K562 (cell line): ENCODE data around the gene CHST10. TPM values are rescaled to one million over a fixed set of nuclear protein-coding genes. Genes with fewer than 3 reads are reported as not detected.

ENCODE experiments used
- ATAC-seq: fragments of 200-7000 bp; cut with Tn5 transposase; 3 replicates; pipeline ENCODE4 v1.9.1; 2020; ENCODE audit warnings: moderate library complexity
- BruUV-seq: library from RNA; stranded (reverse); fragments of 400-500 nt; replicated peaks from 2 replicates; lab custom pipeline; 2021; lab: Mats Ljungman, UMichigan
- CTCF ChIA-PET: fragments of 300-600 bp; formaldehyde crosslinking; extraction: SDS; loops from one replicate; lab custom pipeline; 2021; ENCODE audit warnings: low intra/inter-chr PET ratio; lab: Yijun Ruan, JAX
- POLR2A ChIA-PET: fragments of 300-600, 350-650 bp; sonication (Branson Sonifier 250); formaldehyde crosslinking; extraction: SDS; loops from one replicate; lab custom pipeline; 2021; ENCODE audit warnings: antibody characterized with exemption, inconsistent platforms; lab: Yijun Ruan, JAX
- DNase-seq, 4 experiments: peaks; one replicate each; pipeline versions ENCODE4 v3.0.0 to v3.0.0-alpha.2; 2011 to 2018; ENCODE audit warnings: low spot score in 3 of 4, mixed read lengths in 3 of 4; ENCODE audit errors: extremely low read depth in 1 of 4
- FAIRE-seq: peaks from 2 replicates; lab custom pipeline; 2011; peaks lifted over from hg19 to GRCh38; lab: Jason Lieb, UNC
- H2AFZ ChIP-seq: 2 replicates; pipeline ENCODE4 v1.6.0; 2011; ENCODE audit warnings: low read depth, low read length, control low read depth, inconsistent platforms
- H3K27ac ChIP-seq: fragments of 200-600 bp; 3 replicates; pipeline ENCODE4 v1.8.0; 2011; ENCODE audit warnings: low read depth, mild to moderate bottlenecking, control low read depth, inconsistent platforms, low read length, moderate library complexity, mixed read lengths; ENCODE audit errors: extremely low read depth
- H3K27me3 ChIP-seq, 2 experiments: fragments of 300-600 bp in 1 of 2; 2 replicates in 1 of 2; 3 replicates in 1 of 2; pipeline versions ENCODE4 v1.6.0 to v1.8.0; 2011; ENCODE audit warnings: inconsistent platforms in 2 of 2, low read length in 2 of 2, mild to moderate bottlenecking in 1 of 2, mixed read lengths in 1 of 2, moderate library complexity in 1 of 2; ENCODE audit not compliant: control insufficient read depth in 2 of 2, insufficient read depth in 2 of 2
- H3K36me3 ChIP-seq: fragments of 300-600 bp; 3 replicates; pipeline ENCODE4 v1.8.0; 2011; ENCODE audit warnings: mild to moderate bottlenecking, low read length, inconsistent platforms; ENCODE audit not compliant: control insufficient read depth, insufficient read depth
- H3K4me1 ChIP-seq, 2 experiments: fragments of 200-600 bp in 1 of 2; replicated peaks in 1 of 2; 2 replicates in 1 of 2; 3 replicates in 1 of 2; pipeline versions ENCODE4 v1.5.1 to v1.8.0; 2011; ENCODE audit warnings: inconsistent platforms in 2 of 2, low read length in 2 of 2, mild to moderate bottlenecking in 1 of 2, mixed read lengths in 1 of 2, moderate library complexity in 1 of 2; ENCODE audit not compliant: control insufficient read depth in 2 of 2, insufficient read depth in 2 of 2
- H3K4me2 ChIP-seq: 2 replicates; pipeline ENCODE4 v1.6.1; 2011; ENCODE audit warnings: low read length, control low read depth, inconsistent platforms, mixed read lengths; ENCODE audit not compliant: insufficient read depth
- H3K4me3 ChIP-seq: fragments of 200-600 bp; sonication (generic), shearing (Covaris generic); 2 replicates; pipeline ENCODE4 v1.5.1; 2016; ENCODE audit warnings: control low read depth, inconsistent platforms
- H3K79me2 ChIP-seq: fragments of 200-600 bp; 3 replicates; pipeline ENCODE4 v1.8.0; 2011; ENCODE audit warnings: low read length, inconsistent platforms; ENCODE audit not compliant: control insufficient read depth, insufficient read depth
- H3K9ac ChIP-seq, 2 experiments: 2 replicates each; pipeline versions ENCODE4 v1.6.0 to v1.6.1; 2011; ENCODE audit warnings: low read depth in 2 of 2, low read length in 2 of 2, control low read depth in 1 of 2, inconsistent platforms in 1 of 2, mild to moderate bottlenecking in 1 of 2, mixed read lengths in 1 of 2; ENCODE audit not compliant: insufficient read depth in 1 of 2
- H3K9me1 ChIP-seq: one replicate; pipeline ENCODE4 v1.6.0; 2011; ENCODE audit warnings: inconsistent platforms, mild to moderate bottlenecking, low read length, moderate library complexity; ENCODE audit not compliant: control insufficient read depth, insufficient read depth
- H3K9me3 ChIP-seq: replicated peaks from 2 replicates; pipeline ENCODE4 v1.5.1; 2011; ENCODE audit warnings: low read depth, low read length, inconsistent platforms; ENCODE audit not compliant: control insufficient read depth, insufficient read depth
- H4K20me1 ChIP-seq: replicated peaks from 2 replicates; pipeline ENCODE4 v1.6.1; 2011; ENCODE audit warnings: low read length, inconsistent platforms, mixed read lengths; ENCODE audit not compliant: control insufficient read depth, insufficient read depth
- BCOR ChIP-seq: fragments of 450-650 bp; IDR thresholded peaks from 2 replicates; pipeline ENCODE4 v1.6.1; 2016
- DLX4 ChIP-seq: fragments of 250-450 bp; sonication (Bioruptor Pico); IDR thresholded peaks from 2 replicates; pipeline ENCODE4 v1.6.1; 2021; ENCODE audit warnings: mild to moderate bottlenecking
- HCFC1 ChIP-seq: IDR thresholded peaks from 2 replicates; pipeline ENCODE4 v1.6.1; 2012; ENCODE audit warnings: low read depth, low read length, improper control_type of control experiment
- HDAC6 ChIP-seq: IDR thresholded peaks from 2 replicates; pipeline ENCODE4 v1.6.1; 2012; ENCODE audit warnings: low read depth, mild to moderate bottlenecking, control low read depth, inconsistent platforms, low read length, moderate library complexity
- HMG20A ChIP-seq: fragments of 450-650 bp; formaldehyde crosslinking; conservative IDR thresholded peaks from 2 replicates; pipeline ENCODE4 v1.4.0; 2020; ENCODE audit warnings: mild to moderate bottlenecking, mixed read lengths
- KLF13 ChIP-seq: fragments of 450-650 bp; IDR thresholded peaks from 2 replicates; pipeline ENCODE4 v1.6.1; 2016; ENCODE audit warnings: missing genetic modification characterization, low read depth, mild to moderate bottlenecking, missing compliant biosample characterization, moderate library complexity, borderline replicate concordance
- NKRF ChIP-seq: fragments of 450-650 bp; IDR thresholded peaks from 2 replicates; pipeline ENCODE4 v1.6.1; 2016; ENCODE audit warnings: borderline replicate concordance
- NR2F6 ChIP-seq: fragments of 450-650 bp; formaldehyde crosslinking; IDR thresholded peaks from 2 replicates; pipeline ENCODE4 v1.4.0; 2020; ENCODE audit warnings: mild to moderate bottlenecking
- NUFIP1 ChIP-seq: fragments of 450-650 bp; IDR thresholded peaks from 2 replicates; pipeline ENCODE4 v1.6.1; 2018; ENCODE audit not compliant: partially characterized antibody
- PHB ChIP-seq: fragments of 250-450 bp; sonication (Bioruptor Pico); IDR thresholded peaks from 2 replicates; pipeline ENCODE4 v1.5.0; 2021
- PHF21A ChIP-seq: fragments of 450-650 bp; IDR thresholded peaks from 2 replicates; pipeline ENCODE4 v1.6.1; 2017; ENCODE audit warnings: low read depth, borderline replicate concordance
- SPI1 ChIP-seq: IDR thresholded peaks from 2 replicates; pipeline ENCODE4 v1.6.1; 2011; ENCODE audit warnings: low read depth, low read length, control low read depth, borderline replicate concordance
- ZNF75A ChIP-seq: fragments of 450-650 bp; formaldehyde crosslinking; IDR thresholded peaks from 2 replicates; pipeline ENCODE4 v1.4.0; 2020; ENCODE audit warnings: mild to moderate bottlenecking
- WGBS: fragments of 100-300 bp; shearing (Covaris generic); methylation state at CpG from one replicate; pipeline ENCODE4 v1.1.6; 2016; ENCODE audit warnings: low coverage, mixed read lengths; ENCODE audit not compliant: insufficient coverage; ENCODE audit errors: missing lambda C conversion rate; 5-methylcytosine and 5-hydroxymethylcytosine counted together
- in situ Hi-C: fragments of 300-500 bp; cut with MboI; formaldehyde crosslinking; loops from 4 replicates; pipeline ENCODE4 v1.15.0; 2018; ENCODE audit warnings: inconsistent platforms, mixed read lengths
- intact Hi-C: fragments of 100-400 bp; cut with micrococcal nuclease; formaldehyde crosslinking; loops from 2 replicates; pipeline ENCODE4 v1.14.2; 2022
- polyA plus RNA-seq, 8 experiments: library from polyadenylated mRNA; depleted of rRNA in 4 of 8; stranded (reverse) in 5 of 8; unstranded in 3 of 8; fragments of >200 nt; fragmentation: Nextera tagmentation in 2 of 8; fragmentation: Illumina TruSeq in 1 of 8; extraction: Ambion mirVana in 2 of 8; extraction: Trizol in 1 of 8; gene quantifications; 2 replicates each; pipeline versions ENCODE4 v1.2.1 to v1.2.3, GENCODE V29; 2011 to 2014; ENCODE audit warnings: inconsistent platforms in 1 of 8, missing spikeins in 1 of 8
- total RNA-seq, 7 experiments: library from RNA; depleted of rRNA in 6 of 7; stranded (reverse); fragments of >200 nt in 6 of 7; fragmentation: Illumina TruSeq in 2 of 7; extraction: Trizol in 2 of 7; gene quantifications; 2 replicates each; pipeline versions ENCODE4 v1.2.1 to v1.2.3, GENCODE V29; 2011 to 2021; ENCODE audit warnings: low replicate concordance in 1 of 7
- TF ChIP-seq, protein P1 (sequence below): IDR thresholded peaks from 2 replicates; pipeline ENCODE4 v1.6.1; 2011; ENCODE audit warnings: borderline replicate concordance, low read depth, mild to moderate bottlenecking, moderate library complexity, low read length; ENCODE audit not compliant: insufficient read depth, poor library complexity, severe bottlenecking

CHST10 gene
- total and polyA plus RNA-seq, 9 of the 15 experiments (the other 6 are each of a cell fraction or from before 2014, with no cell fraction given): 1.3 to 30.9 (median 19.3) TPM

GRCh38 chr2:100419915-100420314 lies 2.4 kb upstream of the CHST10 start:
- 34% methylated on average over 3 of the region's 3 CpGs for WGBS
- no TSS peak for BruUV-seq
- CTCF ChIA-PET: no interaction called here

More at GRCh38 chr2:100419915-100420314, 2.4 kb upstream of the CHST10 start:
- in situ Hi-C loops: no loop called here
- Histone ChIP-seq H3K79me2 (peaks cover 23% of the 10 kb centered on the region), H3K27me3 (no peaks in the 10 kb centered on the region), H3K27ac (no peak overlapping the region), H3K9ac (no peak overlapping the region), H4K20me1 (no peaks in the 10 kb centered on the region), H3K9me1 (no peaks in the 10 kb centered on the region), H3K9me3 (no peaks in the 10 kb centered on the region), H3K4me3 (no peak overlapping the region), H2AFZ (no peak overlapping the region), H3K36me3 (peaks cover 2% of the 10 kb centered on the region; the same call in 1 of the 3 replicates), H3K4me1 (peaks cover 8 to 10% of the 10 kb centered on the region in 2 experiments; a peak in 3 of 5 replicates), H3K4me2 (no peak overlapping the region)
- DNase-seq (no peak), FAIRE-seq (no peak), ATAC-seq (no peak)
- POLR2A ChIA-PET: no interaction called here
- intact Hi-C loops: loop anchor here (10.0 kb wide), 2 partner anchors 185 to 565 kb away; no protein-coding TSS in a partner anchor
- TF ChIP-seq HCFC1 (no peak), SPI1 (no peak), HMG20A (no peak), NUFIP1 (no peak), KLF13 (no peak), HDAC6 (no peak), PHB (CRISPR knock-in tag) (no peak), BCOR (no peak), DLX4 (CRISPR knock-in tag) (no peak), ZNF75A (CRISPR knock-in tag) (no peak), PHF21A (no peak), NKRF (no peak), NR2F6 (CRISPR knock-in tag) (no peak)
- TF ChIP-seq, protein P1, sequence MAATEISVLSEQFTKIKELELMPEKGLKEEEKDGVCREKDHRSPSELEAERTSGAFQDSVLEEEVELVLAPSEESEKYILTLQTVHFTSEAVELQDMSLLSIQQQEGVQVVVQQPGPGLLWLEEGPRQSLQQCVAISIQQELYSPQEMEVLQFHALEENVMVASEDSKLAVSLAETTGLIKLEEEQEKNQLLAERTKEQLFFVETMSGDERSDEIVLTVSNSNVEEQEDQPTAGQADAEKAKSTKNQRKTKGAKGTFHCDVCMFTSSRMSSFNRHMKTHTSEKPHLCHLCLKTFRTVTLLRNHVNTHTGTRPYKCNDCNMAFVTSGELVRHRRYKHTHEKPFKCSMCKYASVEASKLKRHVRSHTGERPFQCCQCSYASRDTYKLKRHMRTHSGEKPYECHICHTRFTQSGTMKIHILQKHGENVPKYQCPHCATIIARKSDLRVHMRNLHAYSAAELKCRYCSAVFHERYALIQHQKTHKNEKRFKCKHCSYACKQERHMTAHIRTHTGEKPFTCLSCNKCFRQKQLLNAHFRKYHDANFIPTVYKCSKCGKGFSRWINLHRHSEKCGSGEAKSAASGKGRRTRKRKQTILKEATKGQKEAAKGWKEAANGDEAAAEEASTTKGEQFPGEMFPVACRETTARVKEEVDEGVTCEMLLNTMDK: no peak
